Naive thymus-derived CD4-positive, alpha-beta T cell (primary cell): ENCODE measurements around the gene LRFN4. TPM values are rescaled to one million over a fixed set of nuclear protein-coding genes. Genes with fewer than 3 reads are reported as not detected.

ENCODE experiments used
- ATAC-seq: fragments of 150-1000 bp; cut with Tn5 transposase; 2 replicates; pipeline ENCODE4 v1.10.0; 2021; ENCODE audit warnings: mild to moderate bottlenecking, moderate library complexity
- CTCF ChIA-PET: fragments of 350-600 bp; sonication (Branson Sonifier 250); formaldehyde crosslinking; loops from one replicate; lab custom pipeline; 2021; ENCODE audit warnings: antibody characterized with exemption; lab: Charles Lee
- POLR2A ChIA-PET: fragments of 350-600 bp; sonication (Branson Sonifier 250); formaldehyde crosslinking; loops from one replicate; lab custom pipeline; 2021; ENCODE audit warnings: antibody characterized with exemption, inconsistent platforms; lab: Charles Lee
- DNase-seq, 9 donors: peaks; one replicate each; pipeline versions ENCODE4 v3.0.0 to v3.0.0-alpha.2; 2020 to 2022; ENCODE audit warnings: mixed read lengths in 1 of 9
- H3K27ac ChIP-seq: one replicate; pipeline ENCODE4 v1.7.0; 2013; ENCODE audit warnings: mild to moderate bottlenecking, low read depth, low read length, moderate library complexity
- H3K27me3 ChIP-seq, 2 donors: one replicate each; pipeline ENCODE4 v1.7.0; 2013; ENCODE audit warnings: low read length in 2 of 2, mild to moderate bottlenecking in 2 of 2, moderate library complexity in 2 of 2; ENCODE audit not compliant: control insufficient read depth in 2 of 2, insufficient read depth in 2 of 2
- H3K36me3 ChIP-seq, 3 experiments: 1 replicate in 2 of 3; 2 replicates in 1 of 3; pipeline ENCODE4 v1.7.0; 2013; ENCODE audit warnings: low read length in 3 of 3, mild to moderate bottlenecking in 3 of 3, moderate library complexity in 1 of 3; ENCODE audit not compliant: insufficient read depth in 3 of 3, control insufficient read depth in 2 of 3
- H3K4me1 ChIP-seq, 2 donors: one replicate each; pipeline ENCODE4 v1.7.0; 2013; ENCODE audit warnings: low read length in 2 of 2, mild to moderate bottlenecking in 2 of 2, moderate library complexity in 1 of 2; ENCODE audit not compliant: control insufficient read depth in 2 of 2, insufficient read depth in 2 of 2
- H3K4me3 ChIP-seq: 2 replicates; pipeline ENCODE4 v1.7.0; 2013; ENCODE audit warnings: mild to moderate bottlenecking, low read length
- H3K9me3 ChIP-seq, 3 experiments: 1 replicate in 2 of 3; 2 replicates in 1 of 3; pipeline ENCODE4 v1.7.0; 2013; ENCODE audit warnings: low read length in 3 of 3; ENCODE audit not compliant: control insufficient read depth in 2 of 3
- H3K27ac Mint-ChIP-seq, 9 donors: one replicate each; pipeline ENCODE4 v1.8.0; 2020 to 2022; ENCODE audit warnings: mixed read lengths in 9 of 9, mild to moderate bottlenecking in 8 of 9, moderate library complexity in 5 of 9, inconsistent platforms in 2 of 9
- H3K27me3 Mint-ChIP-seq, 5 donors: one replicate each; pipeline ENCODE4 v1.8.0; 2021 to 2022; ENCODE audit warnings: mixed read lengths in 5 of 5, mild to moderate bottlenecking in 1 of 5
- H3K36me3 Mint-ChIP-seq, 5 donors: one replicate each; pipeline ENCODE4 v1.8.0; 2020 to 2022; ENCODE audit warnings: mixed read lengths in 5 of 5, mild to moderate bottlenecking in 3 of 5, inconsistent platforms in 1 of 5
- H3K4me1 Mint-ChIP-seq, 7 donors: one replicate each; pipeline ENCODE4 v1.8.0; 2020 to 2022; ENCODE audit warnings: mixed read lengths in 7 of 7, mild to moderate bottlenecking in 3 of 7, inconsistent platforms in 1 of 7
- H3K4me3 Mint-ChIP-seq, 10 donors: one replicate each; pipeline ENCODE4 v1.8.0; 2020 to 2022; ENCODE audit warnings: mild to moderate bottlenecking in 10 of 10, mixed read lengths in 10 of 10, moderate library complexity in 6 of 10, inconsistent platforms in 2 of 10
- H3K9me3 Mint-ChIP-seq, 11 donors: one replicate each; pipeline ENCODE4 v1.8.0; 2020 to 2022; ENCODE audit warnings: mixed read lengths in 11 of 11, mild to moderate bottlenecking in 4 of 11, inconsistent platforms in 1 of 11, moderate library complexity in 1 of 11
- intact Hi-C, 2 donors: fragments of 100-400 bp; cut with micrococcal nuclease; formaldehyde crosslinking; loops; one replicate each; pipeline ENCODE4 v1.15.1; 2023
- polyA plus RNA-seq, 2 donors: library from polyadenylated mRNA; unstranded; fragments of 300-500 nt; fragmentation: Illumina TruSeq; gene quantifications; one replicate each; pipeline ENCODE4 v1.2.3, GENCODE V29; 2021
- total RNA-seq, 6 experiments: library from RNA in 5 of 6; stranded (reverse) in 5 of 6; gene quantifications; 1 replicate in 5 of 6; 2 replicates in 1 of 6; pipeline ENCODE4 v1.2.3 and lab custom pipeline; 2021 to 2026

Gene LRFN4
- total and polyA plus RNA-seq, 7 experiments from 2014 or later = 0.84 to 21.2 (median 1.6) TPM; not detected in 2

- Histone ChIP-seq H3K9me3 (no peaks in the 10 kb centered on the region), H3K4me3 (no peak overlapping the region), H3K36me3 (peaks cover 0 to 5% (median 0%) of the 10 kb centered on the region in 3 experiments), H3K4me1 (peaks cover 8 to 17% of the 10 kb centered on the region in 2 donors), H3K27ac (no peak overlapping the region), H3K27me3 (no peaks in the 10 kb centered on the region)
- ATAC-seq = no peak
- Mint-ChIP-seq H3K9me3 (no peaks in the 10 kb centered on the region), H3K4me1 (peaks cover 9 to 37% (median 32%) of the 10 kb centered on the region in 7 donors), H3K36me3 (peaks cover 0 to 3% (median 0%) of the 10 kb centered on the region in 5 donors), H3K27ac (peak overlapping the region in 1 of 9 donors; percentile 53), H3K4me3 (no peak overlapping the region), H3K27me3 (no peaks in the 10 kb centered on the region)
- DNase-seq = no peak
- intact Hi-C loops = no loop called here
- CTCF ChIA-PET = no interaction called here
- POLR2A ChIA-PET = no interaction called here
Observed at GRCh38 chr11:66835768-66836405, 21.0 kb upstream of the LRFN4 start.

DNA sequence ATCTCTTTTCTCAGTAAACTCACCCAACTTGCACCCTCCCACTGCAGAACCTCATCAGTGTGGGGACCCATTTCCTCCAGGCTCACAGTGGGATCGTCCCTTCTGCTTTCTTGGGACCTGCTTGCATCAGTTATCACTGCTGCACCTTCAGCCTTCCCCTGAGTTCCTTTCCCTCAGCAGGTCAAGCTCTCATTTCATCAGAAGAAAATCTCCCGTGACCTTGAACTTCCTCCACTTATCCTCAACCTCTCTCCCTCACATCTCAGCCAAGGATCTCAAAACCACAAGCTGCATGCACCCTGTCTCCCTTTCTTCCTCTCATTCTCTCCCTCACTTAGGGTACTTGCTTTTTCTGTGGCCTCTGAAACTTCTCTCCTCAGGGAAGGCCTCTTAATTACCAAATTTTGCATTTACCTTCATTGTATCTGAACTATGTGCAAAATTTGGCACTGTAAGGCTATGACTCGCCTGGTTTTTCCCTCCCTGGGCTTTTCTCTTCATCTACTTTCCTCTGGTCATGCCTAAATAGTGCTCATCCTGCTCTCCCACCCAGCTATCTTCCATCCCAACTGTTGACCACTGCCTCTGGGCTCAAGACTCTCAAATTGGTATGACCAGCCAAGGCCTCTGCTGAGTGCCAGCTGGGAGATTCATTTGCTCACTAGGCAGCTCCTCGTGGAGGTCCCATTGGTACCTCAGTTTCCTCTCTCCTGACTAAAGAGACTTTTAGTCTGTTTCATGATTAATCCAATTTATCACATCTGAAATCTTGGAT, 16.4 kb upstream of the LRFN4 start:
- Mint-ChIP-seq H3K36me3 (peaks cover 0 to 6% (median 3%) of the 10 kb centered on the region in 5 donors), H3K27me3 (no peaks in the 10 kb centered on the region), H3K27ac (peak overlapping the region; percentile 17 to 97 (median 74)), H3K4me3 (peak overlapping the region; percentile 10 to 97 (median 54)), H3K4me1 (peaks cover 31 to 60% (median 54%) of the 10 kb centered on the region in 7 donors), H3K9me3 (no peaks in the 10 kb centered on the region)
- peaks cover 0 to 18% (median 0%) of the 10 kb centered on the region in 3 experiments for H3K36me3 ChIP-seq
- H3K9me3 ChIP-seq = no peaks in the 10 kb centered on the region
- peak overlapping the region; percentile 96 for H3K27ac ChIP-seq
- H3K4me1 ChIP-seq = peaks cover 31 to 47% of the 10 kb centered on the region in 2 donors
- H3K4me3 ChIP-seq = no peak overlapping the region
- no peak for ATAC-seq
- no peaks in the 10 kb centered on the region for H3K27me3 ChIP-seq
- ChIA-PET POLR2A (interaction anchor here (1.2 kb wide), 1 partner anchor 15 kb away, joined by 3 read pairs; no protein-coding TSS in a partner anchor), CTCF (interaction anchor here (1.0 kb wide), 1 partner anchor 145 kb away, joined by 3 read pairs; no protein-coding TSS in a partner anchor)
- intact Hi-C loops = loop anchor here (5.0 kb wide), 3 partner anchors 277 to 968 kb away; partner anchors contain the start of genes EFEMP2 (in 1 of the 2) and KDM2A (in 1 of the 2)
- DNase-seq = peak in 1 of 9 donors; percentile 9

DNA sequence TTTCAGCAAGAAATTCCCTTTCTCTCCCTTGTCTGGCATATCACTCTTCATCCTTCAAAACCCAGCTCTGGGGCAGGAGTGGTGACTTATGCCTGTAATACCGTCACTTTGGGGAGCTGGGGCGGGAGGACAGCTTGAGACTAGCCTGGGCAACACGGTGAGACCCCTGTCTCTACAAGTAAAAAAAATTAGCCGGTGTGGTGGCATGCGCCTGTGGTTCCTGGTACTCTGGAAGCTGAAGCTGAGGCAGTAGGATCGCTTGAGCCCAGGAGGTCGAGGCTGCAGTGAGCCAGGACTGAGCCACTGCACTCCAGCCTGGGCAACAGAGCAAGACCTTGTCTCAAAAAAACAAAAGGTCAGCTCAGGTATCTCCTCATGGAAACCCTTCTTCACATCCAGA, 15.0 kb upstream of the LRFN4 start:
- H3K36me3 Mint-ChIP-seq = peaks cover 0 to 6% (median 3%) of the 10 kb centered on the region in 5 donors
- H3K9me3 Mint-ChIP-seq = no peaks in the 10 kb centered on the region
- peak overlapping the region; percentile 96 for H3K27ac ChIP-seq
- peaks cover 31 to 47% of the 10 kb centered on the region in 2 donors for H3K4me1 ChIP-seq
- H3K36me3 ChIP-seq = peaks cover 0 to 31% (median 0%) of the 10 kb centered on the region in 3 experiments
- peak overlapping the region; percentile 94 for H3K4me3 ChIP-seq
- H3K27ac Mint-ChIP-seq = peak overlapping the region; percentile 74 to 97 (median 92)
- no peak for DNase-seq
- CTCF ChIA-PET = interaction anchor here (0.9 kb wide), 1 partner anchor 9 kb away, joined by 4 read pairs; no protein-coding TSS in a partner anchor
- no peak for ATAC-seq
- no peaks in the 10 kb centered on the region for H3K9me3 ChIP-seq
- no peaks in the 10 kb centered on the region for H3K27me3 ChIP-seq
- H3K4me3 Mint-ChIP-seq = peak overlapping the region; percentile 87 to 97 (median 92)
- POLR2A ChIA-PET = interaction anchor here (0.6 to 4.8 kb wide), 14 partner anchors 8 to 1340 kb away, joined by 3 to 47 read pairs (median 3); partner anchors contain the start of genes CCDC87, CCS, CTSF and KDM2A
- intact Hi-C loops = loop anchor here (2.0 to 5.0 kb wide), 7 partner anchors 225 to 970 kb away; partner anchors contain the start of genes KDM2A (in 2 of the 2), CCDC87 (in 1 of the 2), CCS (in 1 of the 2) and EFEMP2 (in 1 of the 2)
- H3K4me1 Mint-ChIP-seq = peaks cover 31 to 62% (median 54%) of the 10 kb centered on the region in 7 donors
- H3K27me3 Mint-ChIP-seq = no peaks in the 10 kb centered on the region

GRCh38 chr11:66842501-66842895, 14.4 kb upstream of the LRFN4 start:
- Histone ChIP-seq H3K36me3 (peaks cover 0 to 35% (median 0%) of the 10 kb centered on the region in 3 experiments), H3K4me3 (peak overlapping the region; percentile 94), H3K27me3 (no peaks in the 10 kb centered on the region), H3K9me3 (no peaks in the 10 kb centered on the region), H3K4me1 (peaks cover 31 to 47% of the 10 kb centered on the region in 2 donors), H3K27ac (peak overlapping the region; percentile 96)
- Mint-ChIP-seq H3K27me3 (no peaks in the 10 kb centered on the region), H3K4me1 (peaks cover 31 to 62% (median 54%) of the 10 kb centered on the region in 7 donors), H3K9me3 (no peaks in the 10 kb centered on the region), H3K27ac (peak overlapping the region; percentile 74 to 97 (median 92)), H3K36me3 (peaks cover 0 to 6% (median 3%) of the 10 kb centered on the region in 5 donors), H3K4me3 (peak overlapping the region; percentile 87 to 97 (median 92))
- DNase-seq (no peak), ATAC-seq (no peak)
- intact Hi-C loops = loop anchor here (2.0 to 5.0 kb wide), 7 partner anchors 226 to 970 kb away; partner anchors contain the start of genes KDM2A (in 2 of the 2), CCDC87 (in 1 of the 2), CCS (in 1 of the 2) and EFEMP2 (in 1 of the 2)
- CTCF ChIA-PET = interaction anchor here (0.9 kb wide), 1 partner anchor 10 kb away, joined by 4 read pairs; no protein-coding TSS in a partner anchor
- POLR2A ChIA-PET = interaction anchor here (0.5 to 4.8 kb wide), 20 partner anchors 8 to 1341 kb away, joined by 3 to 47 read pairs (median 4); partner anchors contain the start of genes AIP, CCDC87, CCS and KDM2A

DNA sequence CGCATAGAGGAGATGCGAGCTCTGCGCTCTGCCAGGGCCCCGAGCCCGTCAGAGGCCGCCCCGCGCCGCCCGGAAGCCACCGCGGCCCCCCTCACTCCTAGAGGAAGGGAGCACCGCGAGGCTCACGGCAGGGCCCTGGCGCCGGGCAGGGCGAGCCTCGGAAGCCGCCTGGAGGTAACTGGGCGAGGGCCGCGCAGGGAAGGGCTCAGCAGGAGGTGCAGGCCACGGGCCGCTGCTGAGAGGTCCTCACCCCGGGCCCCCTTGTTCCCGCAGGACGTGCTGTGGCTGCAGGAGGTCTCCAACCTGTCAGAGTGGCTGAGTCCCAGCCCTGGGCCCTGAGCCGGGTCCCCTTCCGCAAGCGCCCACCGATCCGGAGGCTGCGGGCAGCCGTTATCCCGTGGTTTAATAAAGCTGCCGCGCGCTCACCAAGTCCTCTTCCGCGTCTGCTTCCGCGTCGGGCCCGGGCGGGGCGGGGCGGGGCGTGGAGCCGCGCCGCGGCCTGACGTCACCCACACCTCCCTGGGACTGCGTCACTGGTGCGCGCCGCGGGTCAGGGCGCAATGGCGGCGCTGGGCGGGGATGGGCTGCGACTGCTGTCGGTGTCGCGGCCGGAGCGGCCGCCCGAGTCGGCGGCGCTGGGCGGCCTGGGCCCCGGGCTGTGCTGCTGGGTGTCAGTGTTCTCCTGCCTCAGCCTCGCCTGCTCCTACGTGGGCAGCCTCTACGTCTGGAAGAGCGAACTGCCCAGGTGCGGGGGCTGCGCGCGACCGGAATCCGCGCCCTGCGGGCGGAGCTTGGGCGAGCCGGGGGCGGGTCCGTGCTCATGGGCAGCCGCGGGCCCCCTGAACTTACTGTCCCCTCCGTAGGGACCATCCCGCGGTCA, 13.7 kb upstream of the LRFN4 start, which contains the start of gene RCE1:
RCE1 (plus strand) TSS at position 546 of the 880 bp plus-strand sequence; CDS start at position 561, 15 bp downstream.
- ChIA-PET POLR2A (interaction anchor here (0.5 to 4.8 kb wide), 21 partner anchors 9 to 665 kb away, joined by 3 to 47 read pairs (median 4); partner anchors contain the start of genes AIP, CDK2AP2, KDM2A and LRFN4), CTCF (interaction anchor here (0.9 to 1.4 kb wide), 2 partner anchors 10 to 12 kb away, joined by 4 read pairs; no protein-coding TSS in a partner anchor)
- peak; percentile 96 for ATAC-seq
- DNase-seq = peak; percentile 86 to 96 (median 91)
- no peaks in the 10 kb centered on the region for H3K9me3 ChIP-seq
- peak within 1 kb of the TSS; percentile 94 for H3K4me3 ChIP-seq
- H3K4me1 ChIP-seq = peaks cover 31 to 47% of the 10 kb centered on the region in 2 donors
- H3K36me3 ChIP-seq = peaks cover 0 to 42% (median 0%) of the 10 kb centered on the region in 3 experiments
- peak within 1 kb of the TSS; percentile 96 for H3K27ac ChIP-seq
- H3K27me3 ChIP-seq = no peaks in the 10 kb centered on the region
- Mint-ChIP-seq H3K4me1 (peaks cover 31 to 58% (median 47%) of the 10 kb centered on the region in 7 donors), H3K9me3 (no peaks in the 10 kb centered on the region), H3K27ac (peak within 1 kb of the TSS; percentile 74 to 97 (median 92)), H3K4me3 (peak within 1 kb of the TSS; percentile 87 to 97 (median 93)), H3K36me3 (peaks cover 0 to 6% (median 3%) of the 10 kb centered on the region in 5 donors), H3K27me3 (no peaks in the 10 kb centered on the region)
- intact Hi-C loops = loop anchor here (1.0 to 5.0 kb wide), 15 partner anchors 9 to 971 kb away; partner anchors contain the start of genes KDM2A (in 2 of the 2), PC (in 2 of the 2), RBM14 (in 2 of the 2) and CCDC87 (in 1 of the 2)
